Occipital lobe (tissue), 2 donors: Measurements from ENCODE around the gene GTPBP2. TPM values are rescaled to one million over a fixed set of nuclear protein-coding genes. Genes with fewer than 3 reads are reported as not detected.
A peak's percentile ranks its signal among the peaks of the same experiment; 100 is the strongest.

ENCODE experiments used
- DNase-seq: peaks from one replicate; lab custom pipeline; 2025; lab: John Stamatoyannopoulos, UW
- total RNA-seq: library from RNA; depleted of rRNA; stranded (reverse); fragments of >200 nt; gene quantifications from one replicate; pipeline ENCODE4 v1.2.3, GENCODE V29; 2014

Gene GTPBP2
- total RNA-seq, 1 donor from 2014 or later, result 33.5 TPM

GRCh38 chr6:43578748-43579147 lies 50.3 kb downstream of the GTPBP2 start:
- DNase-seq, result no peak

GRCh38 chr6:43575772-43576551 lies 53.1 kb downstream of the GTPBP2 start, which contains the start of the genes POLH and XPO5:
TSS of gene POLH (plus strand) at chr6:43576185. CDS start at chr6:43582320, 6,135 bp downstream.
TSS of gene XPO5 (minus strand) at chr6:43576038. CDS start at chr6:43575864, 174 bp downstream.
- DNase-seq, result peak; percentile 73

GRCh38 chr6:43575105-43575771 lies 53.8 kb downstream of the GTPBP2 start:
- peak; percentile 12 for DNase-seq

- no peak for DNase-seq
Observed at GRCh38 chr6:43572015-43572414, 57.0 kb downstream of the GTPBP2 start.

GRCh38 chr6:43570876-43571441 lies 58.1 kb downstream of the GTPBP2 start:
- DNase-seq, result no peak

Other genes with a start within 250 kb of the GTPBP2 start
- 22.0 TPM for gene ABCC10, start 201.7 kb downstream of the GTPBP2 start, total RNA-seq
- 7.3 TPM for gene DLK2, start 173.7 kb downstream of the GTPBP2 start, total RNA-seq
- gene TJAP1, start 151.7 kb downstream of the GTPBP2 start, total RNA-seq, result 5.0 TPM
- gene LRRC73, start 118.9 kb downstream of the GTPBP2 start, total RNA-seq, result 2.7 TPM
- gene YIPF3, start 112.3 kb downstream of the GTPBP2 start, total RNA-seq, result 71.4 TPM
- 22.0 TPM for gene POLR1C, start 112.2 kb downstream of the GTPBP2 start, total RNA-seq
- 47.4 TPM for gene XPO5, start 53.2 kb downstream of the GTPBP2 start, total RNA-seq
- gene POLH, start 53.1 kb downstream of the GTPBP2 start, total RNA-seq, result 13.6 TPM
- gene MAD2L1BP, start 6.6 kb upstream of the GTPBP2 start, total RNA-seq, result 22.3 TPM
- gene RSPH9, start 15.8 kb upstream of the GTPBP2 start, total RNA-seq, result 6.2 TPM
- gene MRPS18A, start 58.5 kb upstream of the GTPBP2 start, total RNA-seq, result 11.7 TPM
- 32.3 TPM for gene VEGFA, start 140.9 kb upstream of the GTPBP2 start, total RNA-seq